ENCODE results near the gene CLEC2A. TPM values are rescaled to one million over a fixed set of nuclear protein-coding genes. Genes with fewer than 3 reads are reported as not detected.

Gene CLEC2A
- total RNA-seq, 1 experiment from 2014 or later = not detected

GRCh38 chr12:9941838-9942237 is 9.7 kb upstream of the CLEC2A start:
- no TSS peak for BruUV-seq (replicated peaks)
- CTCF ChIA-PET = no interaction called here
- DNase-seq = no peak
- TF ChIP-seq, protein P1, sequence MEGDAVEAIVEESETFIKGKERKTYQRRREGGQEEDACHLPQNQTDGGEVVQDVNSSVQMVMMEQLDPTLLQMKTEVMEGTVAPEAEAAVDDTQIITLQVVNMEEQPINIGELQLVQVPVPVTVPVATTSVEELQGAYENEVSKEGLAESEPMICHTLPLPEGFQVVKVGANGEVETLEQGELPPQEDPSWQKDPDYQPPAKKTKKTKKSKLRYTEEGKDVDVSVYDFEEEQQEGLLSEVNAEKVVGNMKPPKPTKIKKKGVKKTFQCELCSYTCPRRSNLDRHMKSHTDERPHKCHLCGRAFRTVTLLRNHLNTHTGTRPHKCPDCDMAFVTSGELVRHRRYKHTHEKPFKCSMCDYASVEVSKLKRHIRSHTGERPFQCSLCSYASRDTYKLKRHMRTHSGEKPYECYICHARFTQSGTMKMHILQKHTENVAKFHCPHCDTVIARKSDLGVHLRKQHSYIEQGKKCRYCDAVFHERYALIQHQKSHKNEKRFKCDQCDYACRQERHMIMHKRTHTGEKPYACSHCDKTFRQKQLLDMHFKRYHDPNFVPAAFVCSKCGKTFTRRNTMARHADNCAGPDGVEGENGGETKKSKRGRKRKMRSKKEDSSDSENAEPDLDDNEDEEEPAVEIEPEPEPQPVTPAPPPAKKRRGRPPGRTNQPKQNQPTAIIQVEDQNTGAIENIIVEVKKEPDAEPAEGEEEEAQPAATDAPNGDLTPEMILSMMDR (IDR thresholded peaks at IDR 0.05; ENCODE audit: unreplicated experiment) = no peak
- H3K4me1 Mint-ChIP-seq (ENCODE audit: low read depth, unreplicated experiment) = no peaks in the 10 kb centered on the region
- H3K27ac Mint-ChIP-seq (ENCODE audit: unreplicated experiment) = no peak overlapping the region
- intact Hi-C loops (cut with micrococcal nuclease; ENCODE audit: unreplicated experiment) = no loop called here
- H3K4me3 Mint-ChIP-seq (ENCODE audit: low read depth, unreplicated experiment) = no peak overlapping the region
- H3K36me3 Mint-ChIP-seq (ENCODE audit: insufficient read depth, unreplicated experiment) = no peaks in the 10 kb centered on the region
- H3K9me3 Mint-ChIP-seq (ENCODE audit: low read depth, unreplicated experiment) = no peaks in the 10 kb centered on the region
- H3K27me3 Mint-ChIP-seq (ENCODE audit: unreplicated experiment) = peaks cover 56% of the 10 kb centered on the region

GRCh38 chr12:9940375-9940774 is 8.2 kb upstream of the CLEC2A start:
- no peaks in the 10 kb centered on the region for H3K4me1 Mint-ChIP-seq (ENCODE audit: low read depth, unreplicated experiment)
- H3K27me3 Mint-ChIP-seq (ENCODE audit: unreplicated experiment) = peaks cover 56% of the 10 kb centered on the region
- no peak for DNase-seq
- CTCF ChIA-PET = interaction anchor here (0.6 to 1.1 kb wide), 3 partner anchors 13 to 127 kb away, joined by 3 read pairs; no protein-coding TSS in a partner anchor
- TF ChIP-seq, protein P1 (IDR thresholded peaks at IDR 0.05; ENCODE audit: unreplicated experiment) = no peak
- intact Hi-C loops (cut with micrococcal nuclease; ENCODE audit: unreplicated experiment) = no loop called here
- no TSS peak for BruUV-seq (replicated peaks)
- H3K27ac Mint-ChIP-seq (ENCODE audit: unreplicated experiment) = no peak overlapping the region
- no peaks in the 10 kb centered on the region for H3K36me3 Mint-ChIP-seq (ENCODE audit: insufficient read depth, unreplicated experiment)
- no peaks in the 10 kb centered on the region for H3K9me3 Mint-ChIP-seq (ENCODE audit: low read depth, unreplicated experiment)
- H3K4me3 Mint-ChIP-seq (ENCODE audit: low read depth, unreplicated experiment) = no peak overlapping the region

DNA sequence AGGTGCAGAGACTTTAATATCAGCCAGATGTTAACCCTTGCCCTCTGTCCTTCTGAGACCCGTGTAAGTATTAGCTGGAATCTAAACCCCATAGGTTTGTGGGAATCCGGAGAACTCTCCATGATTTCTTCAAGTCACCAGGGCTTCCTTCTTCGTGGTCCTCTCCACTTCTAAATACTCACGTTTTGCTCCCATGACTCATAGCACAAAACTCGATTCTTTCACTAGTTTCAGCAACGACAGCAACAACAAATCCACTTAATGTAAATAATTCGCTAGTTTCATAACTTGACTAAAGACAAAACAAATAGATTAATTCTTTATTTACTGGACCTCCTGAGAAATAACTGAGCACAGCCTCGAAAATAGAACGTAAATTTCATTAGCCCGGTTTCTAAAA is 4.4 kb upstream of the CLEC2A start:
- H3K9me3 Mint-ChIP-seq (ENCODE audit: low read depth, unreplicated experiment) = no peaks in the 10 kb centered on the region
- H3K27me3 Mint-ChIP-seq (ENCODE audit: unreplicated experiment) = peaks cover 21% of the 10 kb centered on the region
- no peak overlapping the region for H3K4me3 Mint-ChIP-seq (ENCODE audit: low read depth, unreplicated experiment)
- no peaks in the 10 kb centered on the region for H3K36me3 Mint-ChIP-seq (ENCODE audit: insufficient read depth, unreplicated experiment)
- no peak for DNase-seq
- H3K4me1 Mint-ChIP-seq (ENCODE audit: low read depth, unreplicated experiment) = no peaks in the 10 kb centered on the region
- no TSS peak for BruUV-seq (replicated peaks)
- TF ChIP-seq, protein P1 (IDR thresholded peaks at IDR 0.05; ENCODE audit: unreplicated experiment) = no peak
- intact Hi-C loops (cut with micrococcal nuclease; ENCODE audit: unreplicated experiment) = no loop called here
- CTCF ChIA-PET = no interaction called here
- no peak overlapping the region for H3K27ac Mint-ChIP-seq (ENCODE audit: unreplicated experiment)

DNA sequence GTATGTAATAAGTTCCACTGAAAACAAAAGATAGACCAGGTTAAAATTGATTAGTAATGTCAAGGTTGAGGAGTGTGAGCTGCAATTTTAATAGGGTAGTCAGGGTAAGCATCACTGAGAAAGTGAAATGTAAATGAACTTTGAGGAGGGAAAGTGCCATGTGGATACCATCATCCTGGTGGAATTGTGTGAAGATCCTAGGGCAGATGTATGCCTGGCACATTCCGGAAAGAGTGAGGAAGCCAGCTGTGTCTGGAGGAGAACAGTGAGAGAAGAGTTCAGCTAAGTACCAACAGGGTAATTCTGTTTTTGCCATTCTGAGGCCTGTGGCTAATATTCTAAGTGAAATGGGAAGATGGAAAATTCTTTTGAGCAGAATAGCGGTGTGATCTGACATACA is 2.9 kb upstream of the CLEC2A start:
- CTCF ChIA-PET = no interaction called here
- TF ChIP-seq, protein P1 (IDR thresholded peaks at IDR 0.05; ENCODE audit: unreplicated experiment) = no peak

More for the DNA sequence above, 2.9 kb upstream of the CLEC2A start:
- Mint-ChIP-seq H3K36me3 (ENCODE audit: insufficient read depth, unreplicated experiment) (no peaks in the 10 kb centered on the region), H3K9me3 (ENCODE audit: low read depth, unreplicated experiment) (no peaks in the 10 kb centered on the region), H3K27ac (ENCODE audit: unreplicated experiment) (no peak overlapping the region), H3K27me3 (ENCODE audit: unreplicated experiment) (peaks cover 9% of the 10 kb centered on the region), H3K4me1 (ENCODE audit: low read depth, unreplicated experiment) (no peaks in the 10 kb centered on the region), H3K4me3 (ENCODE audit: low read depth, unreplicated experiment) (no peak overlapping the region)
- intact Hi-C loops (cut with micrococcal nuclease; ENCODE audit: unreplicated experiment) = no loop called here
- DNase-seq = no peak
- BruUV-seq (replicated peaks) = no TSS peak
